Measurements from ENCODE around the gene GTF3A.
A peak's percentile ranks its signal among the peaks of the same experiment; 100 is the strongest.

The GTF3A gene

GRCh38 chr13:27449081-27449603 lies 24.7 kb downstream of the GTF3A start:
- DNase-seq (ENCODE audit: low read depth): no peak

- peak; percentile 96 for DNase-seq (ENCODE audit: low read depth)
Observed at GRCh38 chr13:27449936-27450828, 25.8 kb downstream of the GTF3A start, which contains the start of gene MTIF3. TSS of gene MTIF3 (minus strand) at chr13:27450564. CDS start at chr13:27440448, 10,116 bp downstream.

- DNase-seq (ENCODE audit: low read depth): no peak
Observed at GRCh38 chr13:27450921-27451471, 26.6 kb downstream of the GTF3A start.

GRCh38 chr13:27455331-27455855 lies 31.0 kb downstream of the GTF3A start:
- DNase-seq (ENCODE audit: low read depth): no peak

GRCh38 chr13:27461940-27462584 lies 37.6 kb downstream of the GTF3A start:
- no peak for DNase-seq (ENCODE audit: low read depth)

- DNase-seq (ENCODE audit: low read depth): no peak
Observed at GRCh38 chr13:27463500-27463899, 39.1 kb downstream of the GTF3A start.

- no peak for DNase-seq (ENCODE audit: low read depth)
Observed at GRCh38 chr13:27465611-27466010, 41.2 kb downstream of the GTF3A start.

GRCh38 chr13:27466513-27466912 lies 42.1 kb downstream of the GTF3A start:
- DNase-seq (ENCODE audit: low read depth): no peak

GRCh38 chr13:27470075-27470820 lies 45.8 kb downstream of the GTF3A start:
- no peak for DNase-seq (ENCODE audit: low read depth)

GRCh38 chr13:27472441-27472840 lies 48.0 kb downstream of the GTF3A start:
- no peak for DNase-seq (ENCODE audit: low read depth)

- no peak for DNase-seq (ENCODE audit: low read depth)
Observed at GRCh38 chr13:27472941-27473340, 48.5 kb downstream of the GTF3A start.

GRCh38 chr13:27474751-27475268 lies 50.4 kb downstream of the GTF3A start:
- DNase-seq (ENCODE audit: low read depth): no peak

- DNase-seq (ENCODE audit: low read depth): no peak
Observed at GRCh38 chr13:27476943-27477703, 52.7 kb downstream of the GTF3A start.

- peak; percentile 3 for DNase-seq (ENCODE audit: low read depth)
Observed at GRCh38 chr13:27481766-27482165, 57.3 kb downstream of the GTF3A start.

- DNase-seq (ENCODE audit: low read depth): no peak
Observed at GRCh38 chr13:27482983-27483382, 58.6 kb downstream of the GTF3A start.

- no peak for DNase-seq (ENCODE audit: low read depth)
Observed at GRCh38 chr13:27483421-27483820, 59.0 kb downstream of the GTF3A start.

Data from T follicular helper cell (primary cell).